Mucosa of rectum (tissue), 2 donors: ENCODE results near the gene OSBP2.

ENCODE experiments used
- H3K27ac ChIP-seq, 2 donors: one replicate each; pipeline ENCODE4 v1.7.0; 2013; ENCODE audit warnings: inconsistent platforms in 2 of 2, low read depth in 2 of 2, low read length in 2 of 2
- H3K27me3 ChIP-seq, 2 donors: one replicate each; pipeline ENCODE4 v1.7.0; 2013; ENCODE audit warnings: low read length in 2 of 2; ENCODE audit not compliant: control insufficient read depth in 2 of 2, insufficient read depth in 2 of 2
- H3K36me3 ChIP-seq, 2 donors: one replicate each; pipeline ENCODE4 v1.7.0; 2013; ENCODE audit warnings: low read length in 2 of 2; ENCODE audit not compliant: control insufficient read depth in 2 of 2, insufficient read depth in 2 of 2
- H3K4me1 ChIP-seq, 2 donors: one replicate each; pipeline ENCODE4 v1.7.0; 2013; ENCODE audit warnings: low read length in 2 of 2, mild to moderate bottlenecking in 1 of 2; ENCODE audit not compliant: control insufficient read depth in 2 of 2, insufficient read depth in 2 of 2
- H3K4me3 ChIP-seq, 2 donors: one replicate each; pipeline ENCODE4 v1.7.0; 2013; ENCODE audit warnings: low read length in 2 of 2
- H3K9ac ChIP-seq, 2 donors: one replicate each; pipeline ENCODE4 v1.7.0; 2013; ENCODE audit warnings: low read length in 2 of 2, low read depth in 1 of 2, mild to moderate bottlenecking in 1 of 2
- H3K9me3 ChIP-seq, 2 donors: one replicate each; pipeline ENCODE4 v1.7.0; 2013; ENCODE audit warnings: low read length in 2 of 2; ENCODE audit not compliant: control insufficient read depth in 2 of 2
- donor health status: healthy.
- donor health status: Normal muscosa, but diverticular disease.

OSBP2 gene

DNA sequence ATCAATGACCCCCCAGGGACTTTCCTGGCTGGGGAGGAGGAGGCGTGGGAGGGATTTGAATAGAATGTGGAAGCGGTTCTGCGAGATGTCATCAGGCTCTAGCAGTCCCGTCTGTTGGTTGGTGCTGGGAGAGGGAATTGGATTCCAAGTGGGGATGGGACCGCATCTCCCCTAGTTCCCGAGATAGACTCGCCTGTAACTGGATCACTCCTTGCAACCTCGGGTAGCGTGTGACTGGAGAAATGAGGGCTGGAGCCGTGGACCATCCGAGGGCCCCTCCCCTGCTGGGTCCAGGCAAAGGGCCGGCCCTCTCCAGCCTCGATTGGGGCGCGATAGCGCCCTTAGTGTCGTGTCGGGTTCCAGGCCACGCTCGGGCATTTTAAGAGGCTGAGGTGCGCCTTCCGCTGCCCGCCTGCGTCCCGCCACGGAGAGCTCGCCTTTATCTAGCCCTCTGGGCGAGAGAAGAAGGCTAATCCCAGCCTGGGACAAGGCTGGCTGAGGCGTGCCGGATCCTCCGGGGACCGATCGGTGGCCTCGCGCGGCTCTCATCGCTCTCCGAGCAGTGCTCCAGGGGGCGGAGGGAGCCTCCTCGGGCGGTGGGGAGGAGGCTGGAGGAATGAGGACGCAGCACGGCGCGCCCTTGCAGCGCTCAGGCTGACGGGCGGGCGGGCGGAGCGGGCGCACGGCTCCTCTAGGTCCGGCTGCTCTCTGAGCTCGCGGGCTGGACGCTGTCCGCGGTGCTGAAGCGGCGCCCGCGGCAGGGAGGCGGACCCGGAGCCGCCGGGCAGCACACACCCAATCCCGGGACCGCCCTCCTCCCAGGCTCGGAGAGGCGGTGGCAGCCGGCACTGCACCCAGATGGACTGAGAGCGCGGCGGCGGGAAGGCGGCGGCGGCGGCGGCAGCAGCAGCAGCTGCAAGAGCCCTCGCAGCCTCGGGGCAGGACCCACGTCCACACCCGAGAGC lies 107.8 kb downstream of the OSBP2 start:
- H3K9me3 ChIP-seq, result no peaks in the 10 kb centered on the region
- no peak overlapping the region for H3K27ac ChIP-seq
- H3K27me3 ChIP-seq, result peaks cover 4 to 20% of the 10 kb centered on the region in 2 donors
- peak overlapping the region in 1 of 2 donors; percentile 44 for H3K4me3 ChIP-seq
- peaks cover 2 to 7% of the 10 kb centered on the region in 2 donors for H3K4me1 ChIP-seq
- no peak overlapping the region for H3K9ac ChIP-seq
- no peaks in the 10 kb centered on the region for H3K36me3 ChIP-seq

DNA sequence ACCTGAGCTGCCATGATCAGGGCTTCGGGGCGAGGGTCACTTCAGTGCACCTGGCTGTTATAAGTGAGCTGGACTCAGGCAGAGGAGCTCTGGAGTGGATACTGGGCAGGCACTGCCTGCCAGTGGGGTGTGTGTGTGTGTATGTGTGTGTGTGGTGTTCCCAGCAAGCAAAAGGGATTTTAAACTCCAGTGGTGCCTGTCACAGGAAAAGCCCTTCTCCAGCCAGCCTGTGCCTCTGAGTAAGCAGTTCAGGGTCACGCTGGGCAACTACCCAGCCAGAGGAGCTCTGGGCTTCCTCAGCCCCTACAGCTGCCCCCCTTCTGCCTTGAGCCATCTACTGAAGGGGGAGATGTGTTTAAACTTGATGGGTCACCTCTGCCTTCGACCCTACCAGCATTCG lies 109.0 kb downstream of the OSBP2 start:
- H3K27me3 ChIP-seq, result peaks cover 4 to 22% of the 10 kb centered on the region in 2 donors
- no peak overlapping the region for H3K4me3 ChIP-seq

DNA sequence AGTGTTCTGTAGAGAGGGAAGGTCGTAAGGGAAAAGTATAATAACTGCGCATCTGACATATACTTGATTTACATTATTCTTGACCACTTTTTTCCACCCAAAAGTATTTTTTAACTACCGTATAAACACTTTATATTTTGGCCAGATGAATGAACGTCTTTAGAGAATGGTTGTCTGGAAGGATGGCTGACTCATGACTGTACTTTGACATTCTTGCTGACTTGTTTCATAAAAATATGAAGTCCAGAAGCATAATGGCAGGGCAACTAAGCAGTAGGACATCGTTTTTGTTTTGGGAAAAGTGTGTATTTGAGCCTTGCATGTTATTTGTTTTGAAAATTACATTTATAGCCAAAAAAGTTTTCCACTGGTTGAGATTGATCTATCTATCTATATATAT lies 110.0 kb downstream of the OSBP2 start:
- Histone ChIP-seq H3K4me1 (peaks cover 2 to 7% of the 10 kb centered on the region in 2 donors), H3K27me3 (peaks cover 4 to 22% of the 10 kb centered on the region in 2 donors), H3K4me3 (no peak overlapping the region), H3K27ac (no peak overlapping the region), H3K36me3 (no peaks in the 10 kb centered on the region), H3K9me3 (no peaks in the 10 kb centered on the region), H3K9ac (no peak overlapping the region)

More for the DNA sequence above, 109.0 kb downstream of the OSBP2 start:
- H3K9ac ChIP-seq, result no peak overlapping the region
- H3K36me3 ChIP-seq, result no peaks in the 10 kb centered on the region
- no peaks in the 10 kb centered on the region for H3K9me3 ChIP-seq
- H3K4me1 ChIP-seq, result peaks cover 2 to 7% of the 10 kb centered on the region in 2 donors
- H3K27ac ChIP-seq, result no peak overlapping the region

DNA sequence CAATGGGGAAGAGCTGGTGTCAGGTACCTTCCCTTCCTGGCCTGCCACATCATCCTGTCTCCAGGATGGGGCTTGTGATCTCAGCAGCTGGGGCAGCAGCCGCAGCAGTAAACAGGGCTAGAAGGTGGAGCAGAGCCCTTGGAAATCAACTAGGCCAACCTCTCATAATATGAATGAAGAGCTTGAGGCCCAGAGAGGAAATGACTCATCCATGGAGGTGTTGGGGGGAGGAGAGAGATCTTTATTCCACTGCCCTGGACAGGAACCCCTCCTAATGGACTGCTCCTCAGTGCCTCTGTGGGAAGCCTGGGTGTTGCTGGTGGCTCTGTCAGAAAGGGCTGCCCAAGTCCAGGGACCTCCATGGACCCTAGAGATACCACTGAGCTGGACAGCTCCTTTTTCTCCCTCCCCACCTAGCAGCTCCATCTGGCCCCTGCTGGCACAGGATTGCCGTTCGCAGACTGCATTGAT lies 111.8 kb downstream of the OSBP2 start:
- H3K4me3 ChIP-seq, result no peak overlapping the region
- no peak overlapping the region for H3K27ac ChIP-seq
- peaks cover 4 to 15% of the 10 kb centered on the region in 2 donors for H3K27me3 ChIP-seq
- H3K9ac ChIP-seq, result no peak overlapping the region
- no peaks in the 10 kb centered on the region for H3K36me3 ChIP-seq
- peaks cover 2 to 7% of the 10 kb centered on the region in 2 donors for H3K4me1 ChIP-seq
- no peaks in the 10 kb centered on the region for H3K9me3 ChIP-seq

DNA sequence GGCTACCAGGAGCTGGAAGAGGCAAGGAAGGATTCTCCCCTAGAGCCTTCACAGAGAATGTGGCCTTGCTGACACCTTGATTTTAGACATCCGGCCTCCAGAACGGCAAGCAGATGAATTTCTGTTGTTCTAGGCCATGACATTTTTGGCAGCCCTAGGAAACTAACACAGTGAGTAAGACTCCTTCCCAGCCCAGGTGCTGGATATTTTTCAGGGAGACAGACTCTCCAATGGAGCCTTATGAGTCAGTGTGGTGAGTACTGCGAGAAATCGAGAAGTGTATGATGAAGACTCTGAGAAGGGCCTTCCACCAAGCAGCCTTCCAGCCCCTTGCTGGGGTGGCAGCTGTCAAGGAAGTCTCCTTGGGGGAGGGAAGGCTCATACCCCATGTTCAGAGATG lies 114.4 kb downstream of the OSBP2 start:
- H3K4me1 ChIP-seq, result no peaks in the 10 kb centered on the region
- H3K9me3 ChIP-seq, result no peaks in the 10 kb centered on the region
- no peak overlapping the region for H3K4me3 ChIP-seq
- no peaks in the 10 kb centered on the region for H3K36me3 ChIP-seq
- no peak overlapping the region for H3K27ac ChIP-seq
- H3K9ac ChIP-seq, result no peak overlapping the region
- H3K27me3 ChIP-seq, result peaks cover 0 to 6% of the 10 kb centered on the region in 2 donors

DNA sequence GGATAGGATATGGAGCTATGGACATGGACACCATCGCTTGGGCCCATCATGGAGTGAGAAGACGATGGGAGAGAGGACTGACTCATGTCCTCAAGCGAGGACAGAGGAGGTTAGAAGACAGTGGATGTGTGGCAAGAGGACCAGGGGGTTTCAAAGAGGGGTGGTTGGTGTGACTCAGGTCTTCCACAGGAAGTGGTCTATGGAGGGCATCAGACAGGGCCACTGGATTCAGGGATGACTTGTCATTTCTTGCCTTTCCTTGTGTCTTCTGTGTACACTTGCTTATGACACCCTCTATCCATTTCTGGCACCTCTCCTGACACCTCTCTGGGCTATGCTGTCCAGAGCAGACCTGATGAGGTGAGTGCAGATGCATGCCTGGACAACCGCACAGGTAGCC lies 115.4 kb downstream of the OSBP2 start:
- Histone ChIP-seq H3K4me1 (no peaks in the 10 kb centered on the region), H3K27me3 (peaks cover 0 to 2% of the 10 kb centered on the region in 2 donors), H3K4me3 (no peak overlapping the region), H3K9me3 (no peaks in the 10 kb centered on the region), H3K9ac (no peak overlapping the region), H3K36me3 (no peaks in the 10 kb centered on the region), H3K27ac (no peak overlapping the region)

DNA sequence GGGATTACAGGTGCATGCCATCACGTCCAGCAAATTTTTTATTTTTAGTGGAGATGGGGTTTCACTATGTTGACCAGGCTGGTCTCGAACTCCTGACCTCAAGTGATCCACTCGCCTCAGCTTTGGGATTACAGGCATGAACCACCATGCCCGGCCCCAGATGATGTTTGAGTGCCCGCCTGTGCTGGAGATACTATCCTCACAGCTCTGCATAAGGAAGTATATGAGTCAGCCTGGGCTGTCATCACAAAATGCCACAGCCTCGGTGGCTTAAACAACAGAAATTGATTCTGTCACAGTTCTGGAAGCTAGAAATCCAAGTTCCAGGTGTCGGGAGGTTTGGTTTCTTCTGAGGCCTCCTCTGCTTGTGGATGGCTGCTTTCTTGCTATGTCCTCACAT lies 119.3 kb downstream of the OSBP2 start:
- no peaks in the 10 kb centered on the region for H3K4me1 ChIP-seq
- no peak overlapping the region for H3K4me3 ChIP-seq
- H3K36me3 ChIP-seq, result no peaks in the 10 kb centered on the region
- H3K27me3 ChIP-seq, result no peaks in the 10 kb centered on the region
- H3K9ac ChIP-seq, result no peak overlapping the region
- no peak overlapping the region for H3K27ac ChIP-seq
- H3K9me3 ChIP-seq, result no peaks in the 10 kb centered on the region

DNA sequence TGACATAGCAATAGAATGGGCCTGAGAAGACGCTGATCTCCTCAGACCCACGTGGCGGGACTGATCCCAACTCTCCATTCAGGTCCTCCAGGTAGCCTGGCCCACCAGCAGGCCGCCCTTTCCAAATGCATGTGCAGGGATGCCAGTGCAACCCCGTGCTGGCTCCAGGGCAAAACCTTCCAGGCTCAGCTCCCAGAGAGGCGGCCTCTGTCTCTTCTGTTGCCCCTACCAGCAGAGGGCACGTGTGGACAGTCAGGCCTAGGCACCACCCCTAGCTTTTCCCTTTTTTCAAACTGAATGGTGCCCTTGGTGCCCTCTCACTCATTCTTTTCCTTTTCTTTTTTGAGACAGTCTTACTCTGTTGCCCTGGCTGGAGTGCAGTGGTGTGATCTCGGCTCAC lies 121.7 kb downstream of the OSBP2 start:
- Histone ChIP-seq H3K27ac (no peak overlapping the region), H3K4me1 (no peaks in the 10 kb centered on the region), H3K9ac (no peak overlapping the region), H3K27me3 (peaks cover 7 to 9% of the 10 kb centered on the region in 2 donors), H3K4me3 (no peak overlapping the region), H3K9me3 (no peaks in the 10 kb centered on the region), H3K36me3 (no peaks in the 10 kb centered on the region)

DNA sequence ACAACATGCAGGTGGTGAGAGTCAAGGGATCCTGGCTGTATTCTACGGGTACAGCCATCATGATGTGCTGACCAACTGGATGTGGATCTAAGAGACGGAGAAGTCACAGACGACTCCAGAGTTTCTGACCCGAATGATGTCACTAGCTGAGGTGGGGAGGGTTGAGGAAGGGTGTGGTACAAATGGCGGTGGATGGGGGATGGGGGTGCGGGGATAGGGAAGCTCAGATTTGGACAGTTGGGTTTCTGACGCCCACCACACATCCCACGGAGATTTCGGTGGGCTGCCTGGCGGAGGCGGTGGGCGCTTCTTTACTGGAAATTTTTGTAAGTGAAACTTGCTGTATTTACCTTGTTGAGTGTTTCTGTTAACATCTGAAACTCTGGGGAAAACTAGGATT lies 126.7 kb downstream of the OSBP2 start:
- Histone ChIP-seq H3K27me3 (peaks cover 24 to 34% of the 10 kb centered on the region in 2 donors), H3K9me3 (no peaks in the 10 kb centered on the region)

DNA sequence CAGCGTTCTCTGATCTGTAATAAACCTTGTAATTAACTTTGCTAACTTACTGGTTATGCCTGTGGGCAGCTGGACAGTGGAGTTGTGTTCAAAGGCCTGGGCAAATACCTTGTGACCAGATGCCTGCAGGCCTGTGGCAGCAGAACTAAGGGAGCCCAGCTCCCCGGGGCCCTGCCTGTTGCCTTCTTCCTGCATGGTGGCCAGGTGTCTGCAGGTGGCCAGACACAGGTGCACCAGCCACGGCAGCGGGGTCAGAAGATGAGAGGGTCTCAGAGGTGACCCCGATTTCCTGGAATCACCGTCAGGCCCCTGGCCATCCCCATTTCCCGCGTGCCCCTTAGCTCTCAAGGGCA lies 127.2 kb downstream of the OSBP2 start:
- Histone ChIP-seq H3K36me3 (no peaks in the 10 kb centered on the region), H3K9ac (no peak overlapping the region), H3K4me1 (peaks cover 0 to 5% of the 10 kb centered on the region in 2 donors), H3K27ac (no peak overlapping the region), H3K9me3 (no peaks in the 10 kb centered on the region), H3K4me3 (no peak overlapping the region), H3K27me3 (peaks cover 24 to 34% of the 10 kb centered on the region in 2 donors)

More for the DNA sequence above, 126.7 kb downstream of the OSBP2 start:
- peaks cover 0 to 5% of the 10 kb centered on the region in 2 donors for H3K4me1 ChIP-seq
- no peaks in the 10 kb centered on the region for H3K36me3 ChIP-seq
- no peak overlapping the region for H3K4me3 ChIP-seq
- no peak overlapping the region for H3K27ac ChIP-seq
- H3K9ac ChIP-seq, result no peak overlapping the region
